ENCODE data around the gene TIE1. TPM values are rescaled to one million over a fixed set of nuclear protein-coding genes. Genes with fewer than 3 reads are reported as not detected.

The TIE1 gene
- total RNA-seq, 1 donor from 2014 or later, result 49.6 TPM

- H3K27ac ChIP-seq (ENCODE audit: low read depth, low read length), result no peak overlapping the region
Observed at GRCh38 chr1:43329995-43330751, 29.4 kb downstream of the TIE1 start.

DNA sequence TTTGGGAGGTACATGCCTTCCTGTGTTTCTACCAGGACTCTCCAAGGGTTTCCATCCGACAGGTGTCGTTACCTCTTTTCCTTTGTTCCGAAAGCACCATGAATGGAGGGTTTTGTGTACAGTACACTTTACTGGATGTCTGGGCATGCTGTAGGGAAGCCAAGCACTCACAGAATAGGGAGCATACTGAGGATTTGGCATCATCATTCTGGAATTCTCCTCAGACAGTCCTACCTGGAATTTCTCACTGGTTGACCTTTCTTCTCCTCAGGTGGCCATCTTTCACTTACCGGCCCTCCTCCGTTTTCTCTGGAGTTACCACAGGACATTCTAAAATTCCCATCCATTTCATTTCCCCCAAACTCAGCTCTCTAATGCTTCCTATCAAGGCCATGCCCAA, 30.9 kb downstream of the TIE1 start:
- Histone ChIP-seq H3K36me3 (ENCODE audit: control insufficient read depth in 3 of 3, insufficient read depth in 3 of 3, low read length in 3 of 3) (no peaks in the 10 kb centered on the region), H3K9me3 (ENCODE audit: control insufficient read depth in 3 of 3, low read length in 3 of 3) (no peaks in the 10 kb centered on the region), H3K9ac (ENCODE audit: low read depth in 1 of 3, low read length in 3 of 3) (no peak overlapping the region), H3K4me3 (ENCODE audit: low read length in 3 of 3) (no peak overlapping the region), H3K27ac (ENCODE audit: low read depth, low read length) (no peak overlapping the region), H3K27me3 (ENCODE audit: control insufficient read depth in 3 of 3, insufficient read depth in 3 of 3, low read length in 3 of 3) (no peaks in the 10 kb centered on the region), H3K4me1 (ENCODE audit: control insufficient read depth in 3 of 3, insufficient read depth in 3 of 3, low read length in 3 of 3) (peaks cover 0 to 9% (median 5%) of the 10 kb centered on the region in 3 donors)

More at GRCh38 chr1:43329995-43330751, 29.4 kb downstream of the TIE1 start:
- Histone ChIP-seq H3K4me3 (ENCODE audit: low read length in 3 of 3) (no peak overlapping the region), H3K27me3 (ENCODE audit: control insufficient read depth in 3 of 3, insufficient read depth in 3 of 3, low read length in 3 of 3) (no peaks in the 10 kb centered on the region), H3K36me3 (ENCODE audit: control insufficient read depth in 3 of 3, insufficient read depth in 3 of 3, low read length in 3 of 3) (no peaks in the 10 kb centered on the region), H3K9ac (ENCODE audit: low read depth in 1 of 3, low read length in 3 of 3) (no peak overlapping the region), H3K4me1 (ENCODE audit: control insufficient read depth in 3 of 3, insufficient read depth in 3 of 3, low read length in 3 of 3) (peaks cover 0 to 9% (median 5%) of the 10 kb centered on the region in 3 donors), H3K9me3 (ENCODE audit: control insufficient read depth in 3 of 3, low read length in 3 of 3) (no peaks in the 10 kb centered on the region)

DNA sequence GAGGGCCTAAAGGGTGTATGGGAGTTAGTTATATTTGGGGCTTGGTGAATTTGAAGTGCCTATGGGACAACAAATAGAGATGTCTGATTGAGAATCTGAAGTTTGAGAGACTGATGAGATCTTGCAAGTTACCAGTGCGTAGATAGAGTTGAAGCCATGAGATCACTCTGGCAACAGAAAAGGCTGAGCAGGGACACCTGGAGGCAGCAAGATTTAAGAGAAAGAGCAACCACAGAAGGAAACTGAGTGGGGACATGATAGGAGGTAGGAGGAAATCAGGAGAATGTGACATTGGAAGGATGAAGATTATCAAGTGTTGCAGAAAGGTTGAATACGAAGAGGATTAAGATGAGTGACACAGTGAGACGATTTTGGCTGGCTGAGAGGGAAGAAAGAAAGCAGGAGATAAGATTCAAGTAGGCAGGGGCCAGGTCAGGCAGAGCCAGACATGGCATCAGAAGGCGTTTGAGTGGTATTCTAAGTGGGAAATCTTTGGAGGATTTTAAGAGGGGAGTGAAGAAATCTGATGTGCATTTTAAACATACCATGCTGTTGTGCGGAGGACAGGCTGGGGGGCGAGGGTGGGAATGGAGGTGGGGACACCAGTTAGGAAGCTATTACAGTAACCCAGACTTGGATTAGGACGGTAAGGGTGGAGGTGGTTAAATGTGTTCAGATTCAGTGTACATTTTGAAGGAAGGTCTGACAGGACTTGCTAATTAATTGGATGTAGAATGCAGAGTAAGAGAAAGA, 33.8 kb downstream of the TIE1 start:
- H3K36me3 ChIP-seq (ENCODE audit: control insufficient read depth in 3 of 3, insufficient read depth in 3 of 3, low read length in 3 of 3), result no peaks in the 10 kb centered on the region
- H3K4me1 ChIP-seq (ENCODE audit: control insufficient read depth in 3 of 3, insufficient read depth in 3 of 3, low read length in 3 of 3), result peaks cover 0 to 9% (median 5%) of the 10 kb centered on the region in 3 donors
- H3K9me3 ChIP-seq (ENCODE audit: control insufficient read depth in 3 of 3, low read length in 3 of 3), result no peaks in the 10 kb centered on the region
- H3K27ac ChIP-seq (ENCODE audit: low read depth, low read length), result no peak overlapping the region
- no peak overlapping the region for H3K4me3 ChIP-seq (ENCODE audit: low read length in 3 of 3)
- peaks cover 0 to 2% (median 0%) of the 10 kb centered on the region in 3 donors for H3K27me3 ChIP-seq (ENCODE audit: control insufficient read depth in 3 of 3, insufficient read depth in 3 of 3, low read length in 3 of 3)
- H3K9ac ChIP-seq (ENCODE audit: low read depth in 1 of 3, low read length in 3 of 3), result no peak overlapping the region

- Histone ChIP-seq H3K27me3 (ENCODE audit: control insufficient read depth in 3 of 3, insufficient read depth in 3 of 3, low read length in 3 of 3) (peaks cover 0 to 2% (median 0%) of the 10 kb centered on the region in 3 donors), H3K4me1 (ENCODE audit: control insufficient read depth in 3 of 3, insufficient read depth in 3 of 3, low read length in 3 of 3) (no peaks in the 10 kb centered on the region), H3K9me3 (ENCODE audit: control insufficient read depth in 3 of 3, low read length in 3 of 3) (no peaks in the 10 kb centered on the region), H3K4me3 (ENCODE audit: low read length in 3 of 3) (no peak within 1 kb of the TSS), H3K9ac (ENCODE audit: low read depth in 1 of 3, low read length in 3 of 3) (no peak within 1 kb of the TSS), H3K36me3 (ENCODE audit: control insufficient read depth in 3 of 3, insufficient read depth in 3 of 3, low read length in 3 of 3) (no peaks in the 10 kb centered on the region), H3K27ac (ENCODE audit: low read depth, low read length) (no peak within 1 kb of the TSS)
Observed at GRCh38 chr1:43337588-43337987, 36.8 kb downstream of the TIE1 start, which contains the start of gene MPL. Gene MPL, plus strand, starts transcription at chr1:43337818. Its CDS starts 31 bp downstream, at chr1:43337849.

DNA sequence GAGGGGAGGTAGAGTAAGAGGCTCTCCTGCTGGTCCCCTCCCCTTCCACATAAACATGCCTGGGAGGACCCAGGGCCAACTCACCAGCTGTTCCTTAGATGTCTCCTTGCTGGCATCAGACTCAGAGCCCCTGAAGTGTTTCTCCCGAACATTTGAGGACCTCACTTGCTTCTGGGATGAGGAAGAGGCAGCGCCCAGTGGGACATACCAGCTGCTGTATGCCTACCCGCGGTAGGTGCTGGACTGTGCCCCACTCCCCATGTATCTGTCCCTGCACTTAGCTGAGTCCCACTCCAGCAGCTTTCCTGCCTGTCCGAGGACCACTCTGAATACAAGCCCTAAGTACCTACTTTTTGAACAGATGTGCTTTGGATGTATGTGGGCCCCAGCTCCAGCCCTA, 37.2 kb downstream of the TIE1 start:
- H3K4me1 ChIP-seq (ENCODE audit: control insufficient read depth in 3 of 3, insufficient read depth in 3 of 3, low read length in 3 of 3), result no peaks in the 10 kb centered on the region

GRCh38 chr1:43339584-43340232, 38.9 kb downstream of the TIE1 start:
- Histone ChIP-seq H3K9me3 (ENCODE audit: control insufficient read depth in 3 of 3, low read length in 3 of 3) (no peaks in the 10 kb centered on the region), H3K9ac (ENCODE audit: low read depth in 1 of 3, low read length in 3 of 3) (no peak overlapping the region), H3K4me1 (ENCODE audit: control insufficient read depth in 3 of 3, insufficient read depth in 3 of 3, low read length in 3 of 3) (peaks cover 0 to 7% (median 0%) of the 10 kb centered on the region in 3 donors), H3K36me3 (ENCODE audit: control insufficient read depth in 3 of 3, insufficient read depth in 3 of 3, low read length in 3 of 3) (no peaks in the 10 kb centered on the region), H3K27me3 (ENCODE audit: control insufficient read depth in 3 of 3, insufficient read depth in 3 of 3, low read length in 3 of 3) (peaks cover 0 to 2% (median 0%) of the 10 kb centered on the region in 3 donors), H3K27ac (ENCODE audit: low read depth, low read length) (no peak overlapping the region), H3K4me3 (ENCODE audit: low read length in 3 of 3) (no peak overlapping the region)

More for the DNA sequence above, 37.2 kb downstream of the TIE1 start:
- H3K4me3 ChIP-seq (ENCODE audit: low read length in 3 of 3), result no peak overlapping the region
- no peak overlapping the region for H3K9ac ChIP-seq (ENCODE audit: low read depth in 1 of 3, low read length in 3 of 3)
- H3K9me3 ChIP-seq (ENCODE audit: control insufficient read depth in 3 of 3, low read length in 3 of 3), result no peaks in the 10 kb centered on the region
- peaks cover 0 to 2% (median 0%) of the 10 kb centered on the region in 3 donors for H3K27me3 ChIP-seq (ENCODE audit: control insufficient read depth in 3 of 3, insufficient read depth in 3 of 3, low read length in 3 of 3)
- no peaks in the 10 kb centered on the region for H3K36me3 ChIP-seq (ENCODE audit: control insufficient read depth in 3 of 3, insufficient read depth in 3 of 3, low read length in 3 of 3)
- H3K27ac ChIP-seq (ENCODE audit: low read depth, low read length), result no peak overlapping the region

DNA sequence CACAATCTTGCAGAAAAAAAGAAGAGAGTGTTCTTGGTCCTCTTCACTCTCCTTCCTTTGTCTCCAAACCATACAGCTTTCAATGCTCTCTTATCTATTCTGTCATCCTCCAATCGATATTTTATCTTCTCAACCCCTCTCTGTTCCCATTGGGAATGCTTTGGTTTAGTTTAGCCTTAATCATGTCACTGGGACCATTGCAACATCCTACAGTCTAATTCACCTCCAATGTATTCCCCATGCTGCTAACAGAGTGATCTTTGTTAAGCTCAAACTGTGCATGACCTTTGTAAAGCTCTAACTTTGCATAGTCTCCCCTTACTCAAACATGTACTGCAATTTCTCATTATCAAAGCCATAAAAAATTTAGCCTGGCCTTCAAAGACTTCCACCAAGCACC, 39.8 kb downstream of the TIE1 start:
- Histone ChIP-seq H3K9me3 (ENCODE audit: control insufficient read depth in 3 of 3, low read length in 3 of 3) (no peaks in the 10 kb centered on the region), H3K36me3 (ENCODE audit: control insufficient read depth in 3 of 3, insufficient read depth in 3 of 3, low read length in 3 of 3) (no peaks in the 10 kb centered on the region), H3K9ac (ENCODE audit: low read depth in 1 of 3, low read length in 3 of 3) (no peak overlapping the region), H3K27ac (ENCODE audit: low read depth, low read length) (no peak overlapping the region), H3K4me1 (ENCODE audit: control insufficient read depth in 3 of 3, insufficient read depth in 3 of 3, low read length in 3 of 3) (peaks cover 0 to 13% (median 0%) of the 10 kb centered on the region in 3 donors), H3K4me3 (ENCODE audit: low read length in 3 of 3) (no peak overlapping the region), H3K27me3 (ENCODE audit: control insufficient read depth in 3 of 3, insufficient read depth in 3 of 3, low read length in 3 of 3) (peaks cover 0 to 2% (median 0%) of the 10 kb centered on the region in 3 donors)

DNA sequence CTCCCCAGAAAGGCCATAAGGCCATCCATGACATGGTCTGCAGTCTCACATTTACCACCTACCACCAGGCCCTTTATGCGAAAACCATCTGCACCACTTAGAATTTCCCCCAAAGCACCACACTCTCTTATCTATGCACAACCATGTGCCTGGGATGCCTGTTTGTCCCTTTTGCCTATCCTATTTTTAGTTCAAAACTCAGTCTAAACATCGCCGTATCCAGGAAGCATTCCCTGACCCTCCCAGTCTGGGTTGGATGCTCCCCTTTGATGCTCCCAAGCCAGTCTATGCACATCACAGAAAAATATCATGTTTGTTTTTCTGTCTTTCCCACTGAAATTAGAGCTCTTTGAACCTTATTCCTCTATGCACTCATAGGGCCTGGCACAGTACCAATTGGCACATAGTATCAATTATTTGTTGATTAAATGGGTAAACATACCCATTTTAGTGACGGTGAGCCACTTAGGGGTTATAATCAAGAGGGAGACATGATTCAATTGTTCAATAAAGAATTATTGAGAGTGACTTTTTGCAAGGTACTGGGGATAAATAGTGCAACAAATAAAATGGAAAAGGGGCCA, 43.6 kb downstream of the TIE1 start:
- no peaks in the 10 kb centered on the region for H3K27me3 ChIP-seq (ENCODE audit: control insufficient read depth in 3 of 3, insufficient read depth in 3 of 3, low read length in 3 of 3)
- no peak overlapping the region for H3K4me3 ChIP-seq (ENCODE audit: low read length in 3 of 3)
- H3K36me3 ChIP-seq (ENCODE audit: control insufficient read depth in 3 of 3, insufficient read depth in 3 of 3, low read length in 3 of 3), result no peaks in the 10 kb centered on the region
- no peaks in the 10 kb centered on the region for H3K9me3 ChIP-seq (ENCODE audit: control insufficient read depth in 3 of 3, low read length in 3 of 3)
- peaks cover 8 to 20% (median 10%) of the 10 kb centered on the region in 3 donors for H3K4me1 ChIP-seq (ENCODE audit: control insufficient read depth in 3 of 3, insufficient read depth in 3 of 3, low read length in 3 of 3)
- no peak overlapping the region for H3K27ac ChIP-seq (ENCODE audit: low read depth, low read length)
- H3K9ac ChIP-seq (ENCODE audit: low read depth in 1 of 3, low read length in 3 of 3), result no peak overlapping the region

GRCh38 chr1:43345120-43345519, 44.3 kb downstream of the TIE1 start:
- no peaks in the 10 kb centered on the region for H3K9me3 ChIP-seq (ENCODE audit: control insufficient read depth in 3 of 3, low read length in 3 of 3)
- no peaks in the 10 kb centered on the region for H3K36me3 ChIP-seq (ENCODE audit: control insufficient read depth in 3 of 3, insufficient read depth in 3 of 3, low read length in 3 of 3)
- no peak overlapping the region for H3K9ac ChIP-seq (ENCODE audit: low read depth in 1 of 3, low read length in 3 of 3)
- H3K27me3 ChIP-seq (ENCODE audit: control insufficient read depth in 3 of 3, insufficient read depth in 3 of 3, low read length in 3 of 3), result no peaks in the 10 kb centered on the region
- H3K27ac ChIP-seq (ENCODE audit: low read depth, low read length), result peak overlapping the region; percentile 11
- H3K4me1 ChIP-seq (ENCODE audit: control insufficient read depth in 3 of 3, insufficient read depth in 3 of 3, low read length in 3 of 3), result peaks cover 12 to 22% (median 13%) of the 10 kb centered on the region in 3 donors
- no peak overlapping the region for H3K4me3 ChIP-seq (ENCODE audit: low read length in 3 of 3)
